Measurements from ENCODE around the gene RSRC1.

RSRC1 gene

GRCh38 chr3:158384019-158384418 is 274.1 kb downstream of the RSRC1 start:
- TF ChIP-seq NFIC (IDR thresholded peaks at IDR 0.05) = no peak
- TF ChIP-seq, protein P1, sequence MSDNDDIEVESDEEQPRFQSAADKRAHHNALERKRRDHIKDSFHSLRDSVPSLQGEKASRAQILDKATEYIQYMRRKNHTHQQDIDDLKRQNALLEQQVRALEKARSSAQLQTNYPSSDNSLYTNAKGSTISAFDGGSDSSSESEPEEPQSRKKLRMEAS (IDR thresholded peaks at IDR 0.05) = no peak
- TF ChIP-seq, protein P2, sequence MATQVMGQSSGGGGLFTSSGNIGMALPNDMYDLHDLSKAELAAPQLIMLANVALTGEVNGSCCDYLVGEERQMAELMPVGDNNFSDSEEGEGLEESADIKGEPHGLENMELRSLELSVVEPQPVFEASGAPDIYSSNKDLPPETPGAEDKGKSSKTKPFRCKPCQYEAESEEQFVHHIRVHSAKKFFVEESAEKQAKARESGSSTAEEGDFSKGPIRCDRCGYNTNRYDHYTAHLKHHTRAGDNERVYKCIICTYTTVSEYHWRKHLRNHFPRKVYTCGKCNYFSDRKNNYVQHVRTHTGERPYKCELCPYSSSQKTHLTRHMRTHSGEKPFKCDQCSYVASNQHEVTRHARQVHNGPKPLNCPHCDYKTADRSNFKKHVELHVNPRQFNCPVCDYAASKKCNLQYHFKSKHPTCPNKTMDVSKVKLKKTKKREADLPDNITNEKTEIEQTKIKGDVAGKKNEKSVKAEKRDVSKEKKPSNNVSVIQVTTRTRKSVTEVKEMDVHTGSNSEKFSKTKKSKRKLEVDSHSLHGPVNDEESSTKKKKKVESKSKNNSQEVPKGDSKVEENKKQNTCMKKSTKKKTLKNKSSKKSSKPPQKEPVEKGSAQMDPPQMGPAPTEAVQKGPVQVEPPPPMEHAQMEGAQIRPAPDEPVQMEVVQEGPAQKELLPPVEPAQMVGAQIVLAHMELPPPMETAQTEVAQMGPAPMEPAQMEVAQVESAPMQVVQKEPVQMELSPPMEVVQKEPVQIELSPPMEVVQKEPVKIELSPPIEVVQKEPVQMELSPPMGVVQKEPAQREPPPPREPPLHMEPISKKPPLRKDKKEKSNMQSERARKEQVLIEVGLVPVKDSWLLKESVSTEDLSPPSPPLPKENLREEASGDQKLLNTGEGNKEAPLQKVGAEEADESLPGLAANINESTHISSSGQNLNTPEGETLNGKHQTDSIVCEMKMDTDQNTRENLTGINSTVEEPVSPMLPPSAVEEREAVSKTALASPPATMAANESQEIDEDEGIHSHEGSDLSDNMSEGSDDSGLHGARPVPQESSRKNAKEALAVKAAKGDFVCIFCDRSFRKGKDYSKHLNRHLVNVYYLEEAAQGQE (IDR thresholded peaks at IDR 0.05; ENCODE audit: low read depth) = no peak
- no peak for TF ChIP-seq TAF1 (IDR thresholded peaks at IDR 0.05; ENCODE audit: low read depth)
- no peak for TF ChIP-seq TCF12 (IDR thresholded peaks at IDR 0.05; ENCODE audit: low read depth)
- TF ChIP-seq CREB1 (IDR thresholded peaks at IDR 0.05; ENCODE audit: low read depth) = no peak
- no peak for TF ChIP-seq TEAD4 (IDR thresholded peaks at IDR 0.05)
- TF ChIP-seq EP300 (IDR thresholded peaks at IDR 0.05; ENCODE audit: borderline replicate concordance) = no peak
- no peak for TF ChIP-seq ZBTB7A (IDR thresholded peaks at IDR 0.05; ENCODE audit: low read depth)
- no peak for TF ChIP-seq YY1 (IDR thresholded peaks at IDR 0.05; ENCODE audit: low read depth)
- TF ChIP-seq EGR1 (IDR thresholded peaks at IDR 0.05) = no peak
- no peak for TF ChIP-seq RAD21 (IDR thresholded peaks at IDR 0.05; ENCODE audit: low read depth)
- TF ChIP-seq CEBPB (IDR thresholded peaks at IDR 0.05) = no peak

DNA sequence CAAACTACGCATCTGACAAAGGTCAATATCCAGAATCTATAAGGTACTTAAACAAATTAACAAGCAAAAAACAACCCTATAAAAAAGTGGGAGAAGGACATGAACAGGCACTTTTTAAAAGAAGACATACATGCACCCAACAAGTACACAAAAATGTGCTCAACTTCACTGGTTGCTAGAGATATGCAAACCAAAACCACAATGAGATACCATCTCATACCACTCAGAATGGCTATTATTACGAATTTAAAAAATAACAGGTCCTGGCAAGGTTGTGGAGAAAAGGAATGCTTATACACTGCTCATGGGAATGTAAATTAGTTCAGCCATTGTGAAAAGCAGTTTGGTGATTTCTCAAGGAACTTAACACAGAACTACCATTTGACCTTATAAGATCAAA is 285.5 kb downstream of the RSRC1 start:
- TF ChIP-seq TEAD4 (IDR thresholded peaks at IDR 0.05) = no peak
- TF ChIP-seq CEBPB (IDR thresholded peaks at IDR 0.05) = no peak

DNA sequence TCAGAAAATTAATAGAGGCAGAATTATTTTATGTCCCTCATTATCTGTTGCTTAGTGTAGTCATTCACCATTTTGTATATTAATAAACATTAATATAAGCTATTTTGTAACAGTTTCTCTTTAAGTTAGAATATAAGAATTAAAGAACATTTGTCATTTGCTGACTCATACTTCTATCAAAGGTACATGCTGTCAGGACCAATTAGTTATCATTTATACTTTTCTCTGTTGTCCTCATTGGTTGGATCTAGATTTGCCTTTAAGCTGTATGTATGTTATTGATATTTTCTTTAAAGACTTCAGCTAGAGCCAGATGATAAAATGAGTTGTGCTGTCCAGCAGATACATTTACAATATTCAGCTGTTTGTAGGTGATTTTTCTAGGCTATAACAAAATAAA is 292.7 kb downstream of the RSRC1 start:
- TF ChIP-seq YY1 (IDR thresholded peaks at IDR 0.05; ENCODE audit: low read depth) = no peak
- TF ChIP-seq EGR1 (IDR thresholded peaks at IDR 0.05) = no peak
- TF ChIP-seq ZBTB7A (IDR thresholded peaks at IDR 0.05; ENCODE audit: low read depth) = no peak
- no peak for TF ChIP-seq NFIC (IDR thresholded peaks at IDR 0.05)
- no peak for TF ChIP-seq FOXM1 (IDR thresholded peaks at IDR 0.05; ENCODE audit: borderline replicate concordance, low read depth)
- TF ChIP-seq RAD21 (IDR thresholded peaks at IDR 0.05; ENCODE audit: low read depth) = no peak
- no peak for TF ChIP-seq TCF12 (IDR thresholded peaks at IDR 0.05; ENCODE audit: low read depth)
- TF ChIP-seq CEBPB (IDR thresholded peaks at IDR 0.05) = no peak
- TF ChIP-seq, protein P1 (IDR thresholded peaks at IDR 0.05) = no peak
- no peak for TF ChIP-seq USF1 (IDR thresholded peaks at IDR 0.05)
- TF ChIP-seq TAF1 (IDR thresholded peaks at IDR 0.05; ENCODE audit: low read depth) = no peak
- TF ChIP-seq, protein P2 (IDR thresholded peaks at IDR 0.05; ENCODE audit: low read depth) = no peak
- TF ChIP-seq TEAD4 (IDR thresholded peaks at IDR 0.05) = no peak
- no peak for TF ChIP-seq CREB1 (IDR thresholded peaks at IDR 0.05; ENCODE audit: low read depth)
- TF ChIP-seq EP300 (IDR thresholded peaks at IDR 0.05; ENCODE audit: borderline replicate concordance) = no peak

DNA sequence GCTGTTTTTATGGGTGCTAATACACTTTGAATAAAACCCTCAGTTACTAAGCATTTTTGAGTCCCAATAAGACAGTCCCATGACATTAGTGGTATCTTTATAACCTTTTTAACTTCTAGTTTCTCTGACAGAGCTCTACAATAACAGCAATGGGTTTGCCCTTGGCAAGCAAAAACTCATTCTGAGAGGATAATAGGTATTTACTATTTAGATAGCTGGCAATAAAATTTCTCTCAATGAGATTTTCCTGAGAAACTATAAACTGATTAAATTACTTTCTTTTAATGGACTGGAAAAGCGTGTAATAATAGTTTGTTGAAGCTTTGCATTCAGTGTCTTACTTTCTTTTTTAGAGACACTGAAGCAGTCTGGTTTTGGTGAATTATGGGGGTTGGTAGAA is 293.1 kb downstream of the RSRC1 start:
- TF ChIP-seq TAF1 (IDR thresholded peaks at IDR 0.05; ENCODE audit: low read depth) = no peak
- no peak for TF ChIP-seq EP300 (IDR thresholded peaks at IDR 0.05; ENCODE audit: borderline replicate concordance)
- TF ChIP-seq CEBPB (IDR thresholded peaks at IDR 0.05) = no peak
- TF ChIP-seq, protein P2 (IDR thresholded peaks at IDR 0.05; ENCODE audit: low read depth) = no peak
- no peak for TF ChIP-seq NFIC (IDR thresholded peaks at IDR 0.05)
- TF ChIP-seq TEAD4 (IDR thresholded peaks at IDR 0.05) = no peak
- no peak for TF ChIP-seq RAD21 (IDR thresholded peaks at IDR 0.05; ENCODE audit: low read depth)
- no peak for TF ChIP-seq CREB1 (IDR thresholded peaks at IDR 0.05; ENCODE audit: low read depth)
- TF ChIP-seq USF1 (IDR thresholded peaks at IDR 0.05) = no peak
- no peak for TF ChIP-seq TCF12 (IDR thresholded peaks at IDR 0.05; ENCODE audit: low read depth)
- no peak for TF ChIP-seq YY1 (IDR thresholded peaks at IDR 0.05; ENCODE audit: low read depth)
- TF ChIP-seq FOXM1 (IDR thresholded peaks at IDR 0.05; ENCODE audit: borderline replicate concordance, low read depth) = no peak
- TF ChIP-seq EGR1 (IDR thresholded peaks at IDR 0.05) = no peak
- no peak for TF ChIP-seq ZBTB7A (IDR thresholded peaks at IDR 0.05; ENCODE audit: low read depth)

Data from Ishikawa (cell line).